Retina (tissue), 1 donor: ENCODE results near the gene HIF1A.
A peak's percentile ranks its signal among the peaks of the same experiment; 100 is the strongest.
"Not testable (repeated sequence)": the region's sequence is repeated elsewhere in the genome, so short reads cannot be mapped to it uniquely, and the experiment has no call there.

ENCODE experiments used
- DNase-seq: peaks from one replicate; pipeline ENCODE4 v3.0.0-alpha.2; 2016

Gene HIF1A

GRCh38 chr14:61694830-61695694 is at the start of gene HIF1A:
HIF1A (plus strand) TSS chr14:61695513; CDS start chr14:61695805, 292 bp downstream.
- peak; percentile 96 for DNase-seq

DNA sequence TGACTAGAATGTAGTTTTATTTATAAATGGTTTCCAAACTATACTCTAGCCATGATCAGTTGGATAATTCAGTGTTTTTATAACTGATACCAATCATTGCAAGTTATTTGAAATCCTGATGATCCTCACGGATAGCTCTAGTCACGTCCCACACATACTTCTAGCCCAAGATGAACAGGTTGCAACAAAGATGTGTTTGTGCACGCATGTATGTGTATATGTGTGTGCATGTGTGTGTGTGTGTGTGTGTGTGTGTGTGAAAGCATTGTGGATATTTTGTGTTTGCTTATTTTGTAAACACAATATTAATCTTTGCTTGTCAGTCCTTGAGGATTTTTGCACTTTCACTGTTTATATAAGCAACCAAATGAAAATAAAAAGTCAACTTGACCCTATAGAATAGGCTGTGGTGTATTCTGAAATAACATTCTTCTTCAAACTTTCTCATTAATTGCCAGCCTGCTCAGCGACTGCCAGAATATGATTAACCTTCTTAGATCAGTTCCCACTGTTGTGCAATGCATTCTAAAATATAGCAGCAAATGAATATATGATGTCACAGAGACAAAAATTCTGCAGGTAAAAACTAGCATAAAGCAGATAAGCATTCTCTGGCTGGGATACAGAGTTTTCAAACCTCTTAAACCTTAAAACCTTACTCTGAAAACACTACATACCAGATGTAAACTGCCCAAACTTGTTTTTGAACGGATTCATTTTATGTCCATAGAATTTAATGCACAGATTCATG is 48.8 kb upstream of the HIF1A start:
- DNase-seq = no peak

GRCh38 chr14:61647704-61648103 is 47.6 kb upstream of the HIF1A start:
- DNase-seq = no peak

DNA sequence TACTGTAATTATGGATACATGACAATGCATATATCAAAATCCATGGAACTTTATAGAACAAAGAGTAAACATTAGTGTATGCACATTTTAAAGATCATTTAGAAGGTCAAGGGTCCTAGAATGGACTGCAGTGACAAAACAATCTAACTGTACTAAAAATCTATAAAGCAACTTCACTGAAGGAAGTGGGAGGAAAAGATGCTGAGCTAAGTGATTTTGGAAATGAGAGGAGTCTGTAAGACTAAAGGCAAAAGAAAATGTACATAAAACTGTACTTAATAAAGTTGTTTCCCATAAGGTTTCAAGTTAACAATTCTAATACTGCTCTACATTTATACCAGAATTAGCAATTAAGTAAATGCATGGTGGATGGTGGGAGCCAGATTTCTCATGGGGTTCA is 46.9 kb upstream of the HIF1A start:
- no peak for DNase-seq

- DNase-seq = no peak
These were observed 46.0 kb upstream of the HIF1A start for GRCh38 chr14:61649283-61649682.

DNA sequence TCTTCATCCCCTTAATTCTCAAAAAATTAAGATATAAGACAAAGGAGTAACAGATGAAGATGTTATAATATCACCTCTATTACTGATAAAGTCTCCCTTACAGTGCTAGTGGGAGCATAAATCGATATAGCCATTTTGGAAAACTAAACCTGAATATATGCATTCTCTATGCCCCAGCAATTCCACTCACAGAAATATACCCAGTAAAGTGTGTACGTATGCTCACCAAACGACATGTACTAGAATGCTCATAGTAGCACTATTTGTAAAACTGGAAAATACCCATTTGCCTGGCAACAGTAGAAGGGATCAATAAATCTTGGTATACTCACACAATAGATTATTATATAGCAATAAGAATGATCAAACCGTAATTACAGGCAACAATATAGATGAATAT is 44.0 kb upstream of the HIF1A start:
- no peak for DNase-seq

- DNase-seq = peak; percentile 5
These were observed 42.6 kb upstream of the HIF1A start for GRCh38 chr14:61652526-61653262.

DNA sequence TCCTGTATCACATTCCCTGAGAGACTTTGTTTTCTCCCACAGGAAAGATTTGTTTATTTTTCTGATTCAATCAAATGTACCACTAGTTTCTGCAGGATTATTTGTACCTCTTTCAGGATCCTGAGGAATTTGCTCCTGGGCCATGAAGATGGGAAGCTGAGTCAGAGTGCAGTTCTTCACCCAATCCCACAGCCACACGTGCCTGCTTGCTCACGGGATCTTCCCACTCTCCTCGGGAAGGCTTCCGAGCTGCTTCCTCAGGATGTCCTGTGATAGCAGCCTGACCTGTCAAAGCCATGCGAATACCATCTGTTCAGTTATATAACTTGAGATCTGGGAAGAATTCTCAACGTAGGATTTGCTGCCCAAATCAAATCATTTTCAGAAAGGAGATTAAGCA is 41.8 kb upstream of the HIF1A start:
- no peak for DNase-seq

DNA sequence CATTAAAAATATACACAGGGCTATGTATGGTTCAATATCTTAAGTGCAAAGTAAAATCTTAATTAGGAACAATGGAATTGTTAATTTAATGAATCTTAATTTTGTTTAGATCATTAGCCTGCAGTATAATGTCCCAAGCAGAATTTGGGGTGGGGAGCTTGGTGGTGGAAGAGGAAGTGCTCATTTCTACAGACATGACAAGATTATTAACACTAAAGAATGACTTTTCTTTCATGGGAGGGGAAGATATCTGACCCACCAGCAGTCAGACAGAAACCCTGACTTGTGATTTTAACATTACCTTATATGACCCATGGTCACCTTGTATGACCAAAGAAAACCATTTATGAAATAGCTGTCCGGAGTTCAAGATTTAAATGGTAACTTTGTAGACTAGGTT is 41.3 kb upstream of the HIF1A start:
- no peak for DNase-seq

GRCh38 chr14:61655777-61656176 is 39.5 kb upstream of the HIF1A start:
- no peak for DNase-seq

- no peak for DNase-seq
These were observed 39.0 kb upstream of the HIF1A start for GRCh38 chr14:61656341-61656740.

DNA sequence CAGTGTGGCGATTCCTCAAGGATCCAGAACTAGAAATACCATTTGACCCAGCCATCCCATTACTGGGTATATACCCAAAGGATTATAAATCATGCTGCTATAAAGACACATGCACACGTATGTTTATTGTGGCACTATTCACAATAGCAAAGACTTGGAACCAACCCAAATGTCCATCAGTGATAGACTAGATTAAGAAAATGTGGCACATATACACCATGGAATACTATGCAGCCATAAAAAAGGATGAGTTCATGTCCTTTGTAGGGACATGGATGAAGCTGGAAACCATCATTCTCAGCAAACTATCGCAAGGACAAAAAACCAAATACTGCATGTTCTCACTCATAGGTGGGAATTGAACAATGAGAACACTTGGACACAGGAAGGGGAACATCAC is 37.2 kb upstream of the HIF1A start:
- not testable (repeated sequence) for DNase-seq

GRCh38 chr14:61659582-61659981 is 35.7 kb upstream of the HIF1A start:
- no peak for DNase-seq

DNA sequence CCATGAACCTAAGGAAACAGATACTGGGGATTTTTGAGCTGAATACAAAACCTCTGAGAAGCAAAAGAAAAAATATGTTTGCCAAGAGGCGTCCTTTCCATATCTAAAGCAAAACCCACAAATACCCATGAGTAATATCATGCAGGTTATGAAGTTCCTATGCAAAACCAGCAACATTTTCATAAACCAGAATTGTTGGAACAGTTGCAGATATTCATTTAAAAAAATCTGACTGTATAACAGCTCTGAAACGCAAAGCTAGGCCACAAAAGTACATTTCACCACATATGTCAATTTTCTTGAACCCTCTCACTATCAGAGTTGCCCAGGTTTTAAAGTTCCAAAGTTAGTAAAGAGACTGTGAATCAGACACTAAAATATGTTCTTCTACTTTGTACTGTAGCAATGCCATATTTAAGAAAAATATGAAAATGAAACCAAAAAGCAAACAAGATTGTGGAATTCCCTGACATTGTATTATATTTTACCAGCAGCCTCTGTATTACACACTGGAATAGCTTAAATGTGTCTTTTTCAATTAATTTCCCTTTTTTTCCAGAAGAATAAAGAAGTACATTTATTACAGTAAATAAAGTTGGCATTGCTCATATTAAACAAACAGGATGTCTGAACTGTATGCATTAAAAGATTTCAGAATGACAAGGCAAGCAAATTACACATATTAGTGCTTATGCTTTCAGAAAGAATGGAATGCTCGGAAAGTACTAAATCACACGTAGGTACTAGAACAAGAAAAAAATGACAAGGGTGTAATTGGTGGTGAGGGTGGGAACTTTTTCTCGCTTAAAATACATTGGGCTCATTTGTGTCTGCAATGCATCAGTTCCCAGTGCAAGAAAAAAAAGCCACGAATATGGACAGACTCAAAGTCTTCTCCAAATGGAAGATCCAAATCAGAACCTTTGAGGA is 33.6 kb upstream of the HIF1A start:
- no peak for DNase-seq

DNA sequence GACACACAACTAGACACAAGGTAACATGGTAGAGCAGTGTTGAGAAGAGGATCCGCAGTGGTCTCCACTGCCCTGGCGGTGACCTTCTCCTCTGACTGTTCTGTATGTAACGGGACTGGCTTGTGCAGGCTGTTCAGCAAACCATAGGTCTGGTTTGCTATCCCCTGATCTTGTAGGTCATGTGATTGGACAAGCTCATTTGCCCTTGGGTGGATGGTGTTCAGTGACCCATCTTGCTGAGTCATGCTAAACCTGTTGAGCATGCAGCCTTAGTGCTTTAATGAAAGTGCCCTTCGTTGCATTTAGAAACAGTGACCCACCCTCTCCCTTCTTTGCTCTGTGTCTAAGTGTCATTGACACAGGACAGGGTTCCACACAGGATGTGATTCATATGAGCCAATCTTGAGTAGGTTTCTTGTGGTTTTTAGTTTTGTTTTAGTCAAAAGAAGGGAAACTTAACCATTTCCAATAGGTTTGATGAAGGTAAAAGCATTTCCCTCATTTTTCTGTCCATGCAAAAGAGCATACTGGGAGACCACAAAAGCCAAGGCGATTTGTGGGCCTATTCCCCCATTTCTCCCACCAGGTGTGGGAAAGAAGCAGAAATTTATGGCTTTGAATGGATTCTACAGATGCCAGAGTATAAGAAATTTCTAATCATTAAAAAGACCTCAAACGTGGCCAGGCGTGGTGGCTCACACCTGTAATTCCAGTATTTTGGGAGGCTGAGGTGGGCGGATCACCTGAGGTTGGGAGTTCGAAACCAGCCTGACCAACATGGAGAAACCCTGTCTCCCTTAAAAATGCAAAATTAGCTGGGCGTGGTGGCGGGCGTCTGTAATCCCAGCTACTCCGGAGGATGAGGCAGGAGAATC is 32.6 kb upstream of the HIF1A start:
- DNase-seq = peak; percentile 21

- no peak for DNase-seq
These were observed 31.9 kb upstream of the HIF1A start for GRCh38 chr14:61663312-61663979.

DNA sequence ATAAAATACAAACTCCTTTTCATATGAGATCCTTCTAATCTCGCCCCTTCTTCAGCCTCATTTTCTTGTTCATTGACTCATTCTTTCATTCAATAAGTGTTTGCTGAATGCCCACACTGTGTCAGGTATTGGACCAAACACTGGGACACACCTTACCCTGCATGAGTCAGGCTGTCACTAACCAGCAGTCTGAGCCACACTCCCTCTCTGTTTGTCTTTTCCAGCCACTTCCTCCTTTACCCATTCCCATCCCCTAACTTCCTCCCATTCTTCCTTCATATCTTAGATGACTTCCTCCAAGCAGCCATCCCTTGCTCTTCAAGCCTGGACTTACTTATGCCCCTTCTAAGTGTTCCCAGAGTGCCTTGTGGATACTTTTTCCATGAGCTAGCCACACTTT is 27.0 kb upstream of the HIF1A start:
- DNase-seq = no peak

DNA sequence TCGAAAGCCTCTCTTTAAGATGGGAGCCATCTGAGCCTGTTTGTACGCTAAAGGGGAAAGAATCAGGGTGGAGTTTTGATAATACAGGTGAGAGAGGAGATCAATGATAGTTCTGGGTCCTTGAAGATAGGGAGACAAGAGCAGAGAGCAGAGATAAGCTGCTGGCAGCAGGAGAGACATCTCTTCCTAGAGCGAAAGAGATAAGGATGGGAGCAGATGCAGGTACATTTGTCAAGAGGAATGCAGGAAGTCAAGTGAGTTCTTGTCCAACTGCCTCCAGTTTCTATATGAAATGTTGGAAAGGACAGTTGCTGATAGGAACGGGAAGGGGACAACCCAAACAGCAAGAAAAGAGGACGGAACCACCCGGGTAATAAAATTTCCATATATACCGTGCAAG is 24.7 kb upstream of the HIF1A start:
- DNase-seq = no peak

DNA sequence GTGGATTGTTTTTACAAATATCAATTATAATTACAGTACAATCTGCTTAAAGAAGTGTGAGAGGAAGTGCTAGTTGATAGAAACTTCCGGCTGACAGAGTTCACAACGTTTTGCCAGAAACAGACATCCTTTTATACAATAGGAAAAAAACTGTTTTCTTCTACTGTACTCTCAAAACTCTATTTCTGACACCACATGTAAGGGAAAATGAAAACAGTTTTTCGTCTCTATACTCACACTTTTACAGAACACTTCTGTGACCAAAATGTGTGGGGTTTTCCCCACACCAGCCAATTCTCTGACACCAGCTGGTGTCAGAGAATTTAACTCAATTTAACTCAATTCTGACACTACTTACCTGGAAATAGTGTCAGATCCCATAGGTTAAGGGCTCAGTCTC is 24.2 kb upstream of the HIF1A start:
- DNase-seq = no peak

- DNase-seq = no peak
These were observed 22.5 kb upstream of the HIF1A start for GRCh38 chr14:61672796-61673195.

DNA sequence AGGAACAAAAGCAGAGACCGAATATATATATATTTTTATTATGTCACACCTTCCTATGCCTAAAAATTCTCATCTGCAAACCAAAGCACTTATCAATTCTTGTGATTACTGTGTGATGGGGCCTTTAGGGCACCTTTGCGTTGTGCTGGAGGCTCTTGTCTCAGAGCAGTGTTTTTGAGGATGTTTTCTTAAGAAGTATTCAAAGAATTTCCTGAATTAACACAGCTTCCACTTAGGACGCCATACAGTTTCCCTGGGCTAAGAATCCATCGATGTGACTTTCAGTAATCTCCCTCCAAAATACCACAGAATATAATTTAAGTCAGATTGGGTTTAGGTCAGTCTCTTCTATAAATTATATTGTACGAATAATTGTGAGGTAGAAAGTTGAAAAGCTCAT is 22.0 kb upstream of the HIF1A start:
- DNase-seq = no peak
